Fibroblast of lung (primary cell): ENCODE measurements around the gene FAM53B. TPM values are rescaled to one million over a fixed set of nuclear protein-coding genes. Genes with fewer than 3 reads are reported as not detected.

ENCODE experiments used
- DNase-seq, 2 donors: peaks; one replicate each; pipeline versions ENCODE4 v3.0.0 to v3.0.0-alpha.2; 2010; ENCODE audit warnings: low read depth in 2 of 2
- H2AFZ ChIP-seq: 2 replicates; pipeline ENCODE4 v1.5.1; 2012; ENCODE audit warnings: low read length, control low read depth, inconsistent platforms
- H3K27ac ChIP-seq: 2 replicates; pipeline ENCODE4 v1.5.1; 2011; ENCODE audit warnings: low read length, control low read depth; ENCODE audit not compliant: insufficient read depth
- H3K27me3 ChIP-seq: 2 replicates; pipeline ENCODE4 v1.5.1; 2011; ENCODE audit warnings: mild to moderate bottlenecking, low read length; ENCODE audit not compliant: control insufficient read depth, insufficient read depth
- H3K36me3 ChIP-seq: 2 replicates; pipeline ENCODE4 v1.5.1; 2011; ENCODE audit warnings: low read length; ENCODE audit not compliant: control insufficient read depth, insufficient read depth
- H3K4me1 ChIP-seq: 2 replicates; pipeline ENCODE4 v1.5.1; 2011; ENCODE audit warnings: low read length; ENCODE audit not compliant: control insufficient read depth, insufficient read depth; ENCODE audit errors: extremely low read depth
- H3K4me2 ChIP-seq: 2 replicates; pipeline ENCODE4 v1.5.1; 2011; ENCODE audit warnings: low read length, control low read depth; ENCODE audit not compliant: insufficient read depth; ENCODE audit errors: extremely low read depth
- H3K4me3 ChIP-seq, 4 experiments: fragments of 200-600 bp in 1 of 4; sonication (generic) in 1 of 4; replicated peaks in 1 of 4; 2 replicates each; pipeline ENCODE4 v1.5.1; 2011 to 2016; ENCODE audit warnings: low read length in 4 of 4, low read depth in 3 of 4, mild to moderate bottlenecking in 3 of 4, control low read depth in 2 of 4, inconsistent platforms in 1 of 4, mixed read lengths in 1 of 4; ENCODE audit not compliant: insufficient read depth in 1 of 4; ENCODE audit errors: control extremely low read depth in 1 of 4
- H3K79me2 ChIP-seq: 2 replicates; pipeline ENCODE4 v1.5.1; 2012; ENCODE audit warnings: mild to moderate bottlenecking, low read length, inconsistent platforms; ENCODE audit not compliant: control insufficient read depth, insufficient read depth
- H3K9ac ChIP-seq: 2 replicates; pipeline ENCODE4 v1.5.1; 2011; ENCODE audit warnings: mild to moderate bottlenecking, low read length, control low read depth; ENCODE audit not compliant: insufficient read depth
- H3K9me3 ChIP-seq: 2 replicates; pipeline ENCODE4 v1.5.1; 2012; ENCODE audit warnings: low read depth, low read length; ENCODE audit not compliant: control insufficient read depth, insufficient read depth
- H4K20me1 ChIP-seq: 2 replicates; pipeline ENCODE4 v1.5.1; 2011; ENCODE audit warnings: low read length; ENCODE audit not compliant: control insufficient read depth, insufficient read depth; ENCODE audit errors: extremely low read depth
- CTCF ChIP-seq, 2 donors: IDR thresholded peaks in 1 of 2; conservative IDR thresholded peaks in 1 of 2; 1 replicate in 1 of 2; 2 replicates in 1 of 2; pipeline ENCODE4 v1.5.1; 2011 to 2012; ENCODE audit warnings: low read length in 2 of 2, control low read depth in 1 of 2, inconsistent platforms in 1 of 2, low read depth in 1 of 2, mild to moderate bottlenecking in 1 of 2
- EZH2 ChIP-seq: IDR thresholded peaks from 2 replicates; pipeline ENCODE4 v1.5.1; 2012; ENCODE audit warnings: low read length, control low read depth, mild to moderate bottlenecking; ENCODE audit errors: missing control alignments
- polyA plus RNA-seq, 2 donors: library from polyadenylated mRNA; depleted of rRNA in 1 of 2; stranded (reverse) in 1 of 2; unstranded in 1 of 2; fragments of >200 nt; gene quantifications; 2 replicates each; pipeline ENCODE4 v1.2.1, GENCODE V29; 2011 to 2012; ENCODE audit warnings: missing spikeins in 1 of 2
- total RNA-seq: library from RNA; depleted of rRNA; stranded (reverse); fragments of >200 nt; gene quantifications from 2 replicates; pipeline ENCODE4 v1.2.1, GENCODE V29; 2014

Gene FAM53B
- total and polyA plus RNA-seq, 2 donors (not counting 1 experiment from before 2014, with no cell fraction given): 2.2 to 11.7 TPM

- peak; percentile 26 to 28 for DNase-seq
- no peaks in the 10 kb centered on the region for H3K27me3 ChIP-seq
- H2AFZ ChIP-seq: no peak overlapping the region
- no peaks in the 10 kb centered on the region for H3K36me3 ChIP-seq
- H3K79me2 ChIP-seq: no peaks in the 10 kb centered on the region
- TF ChIP-seq CTCF (conservative IDR thresholded peaks at IDR 0.05 in 1 of 2, IDR thresholded peaks at IDR 0.05 in 1 of 2; ENCODE audit: low read depth in 1 of 2, low read length in 2 of 2): no peak
- no peak for TF ChIP-seq EZH2
- no peaks in the 10 kb centered on the region for H3K9me3 ChIP-seq
- H3K4me2 ChIP-seq: no peak overlapping the region
- no peaks in the 10 kb centered on the region for H4K20me1 ChIP-seq
- no peak overlapping the region for H3K4me3 ChIP-seq
- H3K27ac ChIP-seq: no peak overlapping the region
- no peaks in the 10 kb centered on the region for H3K4me1 ChIP-seq
- H3K9ac ChIP-seq: no peak overlapping the region
These were observed 125.0 kb downstream of the FAM53B start for GRCh38 chr10:124619195-124619594.

GRCh38 chr10:124618470-124619073, 125.6 kb downstream of the FAM53B start:
- H3K27ac ChIP-seq: no peak overlapping the region
- H4K20me1 ChIP-seq: no peaks in the 10 kb centered on the region
- no peak overlapping the region for H3K4me3 ChIP-seq
- no peaks in the 10 kb centered on the region for H3K9me3 ChIP-seq
- no peaks in the 10 kb centered on the region for H3K36me3 ChIP-seq
- H2AFZ ChIP-seq: no peak overlapping the region
- H3K79me2 ChIP-seq: no peaks in the 10 kb centered on the region
- H3K27me3 ChIP-seq: no peaks in the 10 kb centered on the region
- no peak overlapping the region for H3K4me2 ChIP-seq
- TF ChIP-seq CTCF (conservative IDR thresholded peaks at IDR 0.05 in 1 of 2, IDR thresholded peaks at IDR 0.05 in 1 of 2; ENCODE audit: low read depth in 1 of 2, low read length in 2 of 2): no peak
- TF ChIP-seq EZH2: no peak
- H3K9ac ChIP-seq: no peak overlapping the region
- no peak for DNase-seq
- H3K4me1 ChIP-seq: no peaks in the 10 kb centered on the region

GRCh38 chr10:124616836-124617130, 127.4 kb downstream of the FAM53B start:
- H3K4me2 ChIP-seq: no peak overlapping the region
- H4K20me1 ChIP-seq: no peaks in the 10 kb centered on the region
- no peaks in the 10 kb centered on the region for H3K36me3 ChIP-seq
- no peaks in the 10 kb centered on the region for H3K27me3 ChIP-seq
- H3K9me3 ChIP-seq: no peaks in the 10 kb centered on the region
- H3K4me3 ChIP-seq: no peak overlapping the region
- peaks cover 2% of the 10 kb centered on the region for H3K4me1 ChIP-seq
- H2AFZ ChIP-seq: no peak overlapping the region
- H3K79me2 ChIP-seq: no peaks in the 10 kb centered on the region
- no peak for TF ChIP-seq CTCF (conservative IDR thresholded peaks at IDR 0.05 in 1 of 2, IDR thresholded peaks at IDR 0.05 in 1 of 2; ENCODE audit: low read depth in 1 of 2, low read length in 2 of 2)
- TF ChIP-seq EZH2: no peak
- no peak overlapping the region for H3K9ac ChIP-seq
- no peak overlapping the region for H3K27ac ChIP-seq
- no peak for DNase-seq
